HCT116 (cell line): ENCODE data around the gene SH3PXD2A. TPM values are rescaled to one million over a fixed set of nuclear protein-coding genes. Genes with fewer than 3 reads are reported as not detected.

Experiments used
- ATAC-seq: fragments of 200-7000 bp; cut with Tn5 transposase; 2 replicates; pipeline ENCODE4 v1.9.1; 2020; ENCODE audit warnings: mild to moderate bottlenecking, moderate library complexity
- BruUV-seq: library from RNA; stranded (reverse); fragments of 400-500 nt; replicated peaks from 2 replicates; lab custom pipeline; 2021; lab: Mats Ljungman, UMichigan
- CTCF ChIA-PET: fragments of 300-600 bp; sonication (Branson Sonifier 250); formaldehyde crosslinking; loops from one replicate; lab custom pipeline; 2021; ENCODE audit warnings: antibody characterized with exemption; lab: Charles Lee
- POLR2A ChIA-PET: fragments of 300-600, 350-600 bp; sonication (Branson Sonifier 250); formaldehyde crosslinking; loops from one replicate; lab custom pipeline; 2021; ENCODE audit warnings: antibody characterized with exemption; lab: Charles Lee
- RAD21 ChIA-PET, 2 experiments: fragments of 300-600 bp; sonication (Branson Sonifier 250); formaldehyde crosslinking; loops; one replicate each; lab custom pipeline; 2023; ENCODE audit warnings: low total read pairs in 2 of 2; ENCODE audit not compliant: uncharacterized antibody in 2 of 2, unreplicated experiment in 2 of 2, low non-redundant PET in 1 of 2; lab: Charles Lee
- DNase-seq: peaks from one replicate; pipeline ENCODE4 v3.0.0-alpha.2; 2010; ENCODE audit warnings: low read depth, low spot score
- H2AFZ ChIP-seq: fragments of 200-600 bp; shearing (Covaris generic), sonication (generic); 2 replicates; pipeline ENCODE4 v1.6.1; 2017; ENCODE audit warnings: low read depth, mixed run types, mixed read lengths, antibody characterized with exemption, low read length; ENCODE audit not compliant: poor library complexity, severe bottlenecking
- H3K27ac ChIP-seq: 2 replicates; pipeline ENCODE4 v1.5.1; 2012; ENCODE audit warnings: low read depth, low read length
- H3K27me3 ChIP-seq: fragments of 200-600 bp; sonication (generic); 2 replicates; pipeline ENCODE4 v1.6.1; 2016; ENCODE audit warnings: mixed run types, low read length, mixed read lengths; ENCODE audit not compliant: insufficient read depth
- H3K36me3 ChIP-seq, 2 experiments: fragments of 200-500 bp in 1 of 2; fragments of 200-600 bp in 1 of 2; sonication (Bioruptor generic) in 1 of 2; sonication (generic) in 1 of 2; 2 replicates each; pipeline versions ENCODE4 v1.5.1 to v1.6.1; 2014 to 2016; ENCODE audit warnings: low read length in 2 of 2, inconsistent platforms in 1 of 2, mixed read lengths in 1 of 2, mixed run types in 1 of 2; ENCODE audit not compliant: insufficient read depth in 2 of 2, control insufficient read depth in 1 of 2
- H3K4me1 ChIP-seq, 2 experiments: fragments of 200-600 bp in 1 of 2; sonication (generic) in 1 of 2; 2 replicates each; pipeline versions ENCODE4 v1.5.1 to v1.6.1; 2012 to 2017; ENCODE audit warnings: low read length in 2 of 2, inconsistent platforms in 1 of 2, mild to moderate bottlenecking in 1 of 2, mixed read lengths in 1 of 2, mixed run types in 1 of 2, moderate library complexity in 1 of 2; ENCODE audit not compliant: insufficient read depth in 2 of 2, control insufficient read depth in 1 of 2
- H3K4me2 ChIP-seq: fragments of 200-600 bp; sonication (generic); 2 replicates; pipeline ENCODE4 v1.6.1; 2017; ENCODE audit warnings: mixed run types, low read length, mixed read lengths
- H3K4me3 ChIP-seq, 2 experiments: fragments of 200-600 bp in 1 of 2; sonication (generic) in 1 of 2; replicated peaks in 1 of 2; 2 replicates each; pipeline ENCODE4 v1.5.1; 2011 to 2016; ENCODE audit warnings: low read length in 2 of 2, control low read depth in 1 of 2, low read depth in 1 of 2, mild to moderate bottlenecking in 1 of 2, mixed read lengths in 1 of 2, mixed run types in 1 of 2
- H3K79me2 ChIP-seq: fragments of 200-600 bp; sonication (generic); 2 replicates; pipeline ENCODE4 v1.6.1; 2017; ENCODE audit warnings: mild to moderate bottlenecking, mixed run types, low read length, moderate library complexity, mixed read lengths; ENCODE audit not compliant: insufficient read depth
- H3K9ac ChIP-seq: fragments of 200-600 bp; sonication (generic); 2 replicates; pipeline ENCODE4 v1.6.1; 2016; ENCODE audit warnings: low read length, mixed read lengths
- H3K9me2 ChIP-seq: fragments of 200-600 bp; sonication (generic), shearing (Covaris generic); 2 replicates; pipeline ENCODE4 v1.6.1; 2017; ENCODE audit warnings: mixed run types, mild to moderate bottlenecking, moderate library complexity; ENCODE audit not compliant: insufficient read depth
- H3K9me3 ChIP-seq, 2 experiments: fragments of 200-500 bp in 1 of 2; fragments of 200-600 bp in 1 of 2; sonication (Bioruptor generic) in 1 of 2; sonication (generic) in 1 of 2; 2 replicates each; pipeline ENCODE4 v1.6.1; 2014 to 2017; ENCODE audit warnings: low read length in 2 of 2, mixed read lengths in 2 of 2, inconsistent platforms in 1 of 2, low read depth in 1 of 2, mild to moderate bottlenecking in 1 of 2, mixed run types in 1 of 2, moderate library complexity in 1 of 2; ENCODE audit not compliant: control insufficient read depth in 1 of 2, insufficient read depth in 1 of 2
- H4K20me1 ChIP-seq: fragments of 200-600 bp; sonication (generic), shearing (Covaris generic); 2 replicates; pipeline ENCODE4 v1.6.1; 2017; ENCODE audit warnings: mixed run types, mild to moderate bottlenecking, moderate library complexity; ENCODE audit not compliant: insufficient read depth
- CBX3 ChIP-seq: IDR thresholded peaks from 2 replicates; pipeline ENCODE4 v1.6.1; 2012; ENCODE audit warnings: low read depth
- CEBPB ChIP-seq: IDR thresholded peaks from 2 replicates; pipeline ENCODE4 v1.6.1; 2012; ENCODE audit warnings: low read depth
- ELF1 ChIP-seq: IDR thresholded peaks from 2 replicates; pipeline ENCODE4 v1.6.1; 2012; ENCODE audit warnings: low read depth, borderline replicate concordance
- JUND ChIP-seq: IDR thresholded peaks from 2 replicates; pipeline ENCODE4 v1.6.1; 2012
- POLR2A ChIP-seq: IDR thresholded peaks from 2 replicates; pipeline ENCODE4 v1.7.0; 2011; ENCODE audit warnings: borderline replicate concordance; ENCODE audit not compliant: insufficient read depth, insufficient read length; ENCODE audit errors: extremely low read depth
- POLR2AphosphoS5 ChIP-seq: IDR thresholded peaks from 2 replicates; pipeline ENCODE4 v1.6.1; 2011; ENCODE audit warnings: mild to moderate bottlenecking, low read depth, low read length, moderate library complexity
- SIN3A ChIP-seq: IDR thresholded peaks from 2 replicates; pipeline ENCODE4 v1.6.1; 2012; ENCODE audit warnings: low read depth
- SP1 ChIP-seq: IDR thresholded peaks from 2 replicates; pipeline ENCODE4 v1.6.1; 2012; ENCODE audit warnings: low read depth
- SRF ChIP-seq: IDR thresholded peaks from 2 replicates; pipeline ENCODE4 v1.6.1; 2012; ENCODE audit warnings: low read depth
- TCF7L2 ChIP-seq: IDR thresholded peaks from 2 replicates; pipeline ENCODE4 v1.7.0; 2011; ENCODE audit warnings: borderline replicate concordance, inconsistent platforms; ENCODE audit not compliant: insufficient read depth, insufficient read length; ENCODE audit errors: extremely low read depth
- YY1 ChIP-seq: IDR thresholded peaks from 2 replicates; pipeline ENCODE4 v1.6.1; 2011; ENCODE audit warnings: low read length, low read depth, moderate library complexity, mild to moderate bottlenecking; ENCODE audit not compliant: insufficient replicate concordance; ENCODE audit errors: extremely low read depth
- ZNF274 ChIP-seq: fragments of 200-500 bp; sonication (Bioruptor generic); IDR thresholded peaks from 2 replicates; pipeline ENCODE4 v1.6.1; 2014; ENCODE audit warnings: mild to moderate bottlenecking, low read depth, low read length, inconsistent platforms
- intact Hi-C: fragments of 100-400 bp; cut with micrococcal nuclease; formaldehyde crosslinking; loops from 2 replicates; pipeline ENCODE4 v1.10.0; 2022
- total RNA-seq: library from RNA; stranded (reverse); gene quantifications from one replicate; pipeline ENCODE4 v1.2.1, GENCODE V29; 2021; ENCODE audit not compliant: unreplicated experiment
- TF ChIP-seq, protein P1 (sequence below): IDR thresholded peaks from 2 replicates; pipeline ENCODE4 v1.6.1; 2012
- TF ChIP-seq, protein P2 (sequence below): IDR thresholded peaks from 2 replicates; pipeline ENCODE4 v1.6.1; 2011; ENCODE audit warnings: mild to moderate bottlenecking, low read length, moderate library complexity; ENCODE audit not compliant: insufficient replicate concordance; ENCODE audit errors: extremely low read depth
- TF ChIP-seq, protein P3 (sequence below): IDR thresholded peaks from 2 replicates; pipeline ENCODE4 v1.6.1; 2012; ENCODE audit warnings: low read depth

Gene SH3PXD2A
- total RNA-seq, 1 experiment from 2014 or later, result 8.7 TPM

DNA sequence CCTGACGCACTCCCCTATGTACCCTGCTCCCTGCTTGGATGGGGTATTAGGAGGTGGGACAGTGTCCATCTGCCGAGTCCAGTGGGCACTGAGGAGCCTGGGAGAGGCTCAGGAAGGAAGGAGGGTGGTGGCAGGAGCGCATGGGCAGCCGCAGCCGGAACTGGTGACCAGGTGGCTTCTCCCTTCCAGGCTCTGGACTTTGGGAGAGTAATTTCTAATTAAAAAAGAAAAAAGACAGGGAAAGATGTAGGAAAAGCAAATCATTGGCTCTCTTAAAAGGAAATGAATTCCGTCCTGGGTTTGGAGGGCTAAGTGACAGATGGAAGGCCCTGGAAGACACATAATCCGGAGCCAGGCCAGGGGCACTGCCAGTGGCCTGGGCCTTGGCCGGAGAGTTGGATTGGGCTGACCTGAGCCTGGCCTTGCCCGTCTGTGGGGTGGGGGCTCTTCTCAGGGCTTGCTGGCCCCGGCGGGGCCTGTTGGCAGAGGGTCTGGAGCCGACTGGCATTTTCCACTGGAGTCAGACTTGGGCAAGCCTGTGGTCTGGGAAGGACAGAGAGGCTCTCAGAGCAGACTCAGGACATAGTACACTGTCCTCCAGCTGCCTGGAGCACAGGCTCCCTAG lies 298.9 kb downstream of the SH3PXD2A start:
- no peaks in the 10 kb centered on the region for H4K20me1 ChIP-seq
- no peak for TF ChIP-seq POLR2AphosphoS5
- TF ChIP-seq, protein P1, sequence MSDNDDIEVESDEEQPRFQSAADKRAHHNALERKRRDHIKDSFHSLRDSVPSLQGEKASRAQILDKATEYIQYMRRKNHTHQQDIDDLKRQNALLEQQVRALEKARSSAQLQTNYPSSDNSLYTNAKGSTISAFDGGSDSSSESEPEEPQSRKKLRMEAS, result no peak
- no peak for TF ChIP-seq ZNF274
- no peak for TF ChIP-seq SIN3A
- TF ChIP-seq, protein P2, sequence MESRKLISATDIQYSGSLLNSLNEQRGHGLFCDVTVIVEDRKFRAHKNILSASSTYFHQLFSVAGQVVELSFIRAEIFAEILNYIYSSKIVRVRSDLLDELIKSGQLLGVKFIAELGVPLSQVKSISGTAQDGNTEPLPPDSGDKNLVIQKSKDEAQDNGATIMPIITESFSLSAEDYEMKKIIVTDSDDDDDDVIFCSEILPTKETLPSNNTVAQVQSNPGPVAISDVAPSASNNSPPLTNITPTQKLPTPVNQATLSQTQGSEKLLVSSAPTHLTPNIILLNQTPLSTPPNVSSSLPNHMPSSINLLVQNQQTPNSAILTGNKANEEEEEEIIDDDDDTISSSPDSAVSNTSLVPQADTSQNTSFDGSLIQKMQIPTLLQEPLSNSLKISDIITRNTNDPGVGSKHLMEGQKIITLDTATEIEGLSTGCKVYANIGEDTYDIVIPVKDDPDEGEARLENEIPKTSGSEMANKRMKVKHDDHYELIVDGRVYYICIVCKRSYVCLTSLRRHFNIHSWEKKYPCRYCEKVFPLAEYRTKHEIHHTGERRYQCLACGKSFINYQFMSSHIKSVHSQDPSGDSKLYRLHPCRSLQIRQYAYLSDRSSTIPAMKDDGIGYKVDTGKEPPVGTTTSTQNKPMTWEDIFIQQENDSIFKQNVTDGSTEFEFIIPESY, result no peak
- TF ChIP-seq CEBPB, result no peak
- no peak for TF ChIP-seq SP1
- no peak for TF ChIP-seq CBX3
- TF ChIP-seq YY1, result no peak
- TF ChIP-seq ELF1, result no peak
- no peak for TF ChIP-seq POLR2A
- TF ChIP-seq, protein P3, sequence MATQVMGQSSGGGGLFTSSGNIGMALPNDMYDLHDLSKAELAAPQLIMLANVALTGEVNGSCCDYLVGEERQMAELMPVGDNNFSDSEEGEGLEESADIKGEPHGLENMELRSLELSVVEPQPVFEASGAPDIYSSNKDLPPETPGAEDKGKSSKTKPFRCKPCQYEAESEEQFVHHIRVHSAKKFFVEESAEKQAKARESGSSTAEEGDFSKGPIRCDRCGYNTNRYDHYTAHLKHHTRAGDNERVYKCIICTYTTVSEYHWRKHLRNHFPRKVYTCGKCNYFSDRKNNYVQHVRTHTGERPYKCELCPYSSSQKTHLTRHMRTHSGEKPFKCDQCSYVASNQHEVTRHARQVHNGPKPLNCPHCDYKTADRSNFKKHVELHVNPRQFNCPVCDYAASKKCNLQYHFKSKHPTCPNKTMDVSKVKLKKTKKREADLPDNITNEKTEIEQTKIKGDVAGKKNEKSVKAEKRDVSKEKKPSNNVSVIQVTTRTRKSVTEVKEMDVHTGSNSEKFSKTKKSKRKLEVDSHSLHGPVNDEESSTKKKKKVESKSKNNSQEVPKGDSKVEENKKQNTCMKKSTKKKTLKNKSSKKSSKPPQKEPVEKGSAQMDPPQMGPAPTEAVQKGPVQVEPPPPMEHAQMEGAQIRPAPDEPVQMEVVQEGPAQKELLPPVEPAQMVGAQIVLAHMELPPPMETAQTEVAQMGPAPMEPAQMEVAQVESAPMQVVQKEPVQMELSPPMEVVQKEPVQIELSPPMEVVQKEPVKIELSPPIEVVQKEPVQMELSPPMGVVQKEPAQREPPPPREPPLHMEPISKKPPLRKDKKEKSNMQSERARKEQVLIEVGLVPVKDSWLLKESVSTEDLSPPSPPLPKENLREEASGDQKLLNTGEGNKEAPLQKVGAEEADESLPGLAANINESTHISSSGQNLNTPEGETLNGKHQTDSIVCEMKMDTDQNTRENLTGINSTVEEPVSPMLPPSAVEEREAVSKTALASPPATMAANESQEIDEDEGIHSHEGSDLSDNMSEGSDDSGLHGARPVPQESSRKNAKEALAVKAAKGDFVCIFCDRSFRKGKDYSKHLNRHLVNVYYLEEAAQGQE, result no peak
- no peak for TF ChIP-seq SRF
- no peak for TF ChIP-seq JUND
- TF ChIP-seq TCF7L2, result no peak
- TF ChIP-seq, all 23 proteins: peak for 0
- no peak overlapping the region for H3K4me3 ChIP-seq
- H3K36me3 ChIP-seq, result no peaks in the 10 kb centered on the region
- no peak overlapping the region for H3K4me2 ChIP-seq
- H3K27me3 ChIP-seq, result peaks cover 5% of the 10 kb centered on the region; the same call in 1 of the 2 replicates
- ChIA-PET RAD21 (no interaction called here), CTCF (interaction anchor here (1.0 kb wide), 1 partner anchor 8 kb away, joined by 4 read pairs; no protein-coding TSS in a partner anchor), POLR2A (no interaction called here)
- H3K9me2 ChIP-seq, result no peaks in the 10 kb centered on the region
- no TSS peak for BruUV-seq
- H3K9me3 ChIP-seq, result no peaks in the 10 kb centered on the region
- intact Hi-C loops, result no loop called here
- H2AFZ ChIP-seq, result no peak overlapping the region
- ATAC-seq (no peak), DNase-seq (no peak)
- H3K79me2 ChIP-seq, result no peaks in the 10 kb centered on the region
- no peak overlapping the region for H3K9ac ChIP-seq
- peaks cover 0 to 10% of the 10 kb centered on the region in 2 experiments; a peak in 1 of 4 replicates for H3K4me1 ChIP-seq
- H3K27ac ChIP-seq, result no peak overlapping the region
